OCI-LY3 (cell line): ENCODE results near the gene PREB.

Experiments
- H2AFZ ChIP-seq: fragments of 200-600, 300-600 bp; shearing (Covaris generic); 2 replicates; pipeline ENCODE4 v1.6.0; 2014; ENCODE audit warnings: antibody characterized with exemption, low read depth, low read length
- H3K27ac ChIP-seq: fragments of 200-600, 300-600 bp; sonication (generic); 2 replicates; pipeline ENCODE4 v1.5.1; 2014; ENCODE audit warnings: mild to moderate bottlenecking, low read length, moderate library complexity, mixed read lengths
- H3K27me3 ChIP-seq: fragments of 200-600, 300-600 bp; sonication (generic); 2 replicates; pipeline ENCODE4 v1.6.1; 2014; ENCODE audit warnings: low read depth, low read length, mixed read lengths
- H3K36me3 ChIP-seq: fragments of 200-600, 300-600 bp; sonication (generic); replicated peaks from 2 replicates; pipeline ENCODE3; 2014; ENCODE audit warnings: low read depth, low read length, mixed read lengths
- H3K4me1 ChIP-seq: fragments of 300-600, 200-600 bp; sonication (generic); 2 replicates; pipeline ENCODE4 v1.6.1; 2014; ENCODE audit warnings: low read length, mixed read lengths
- H3K4me2 ChIP-seq: fragments of 200-600, 300-600 bp; sonication (generic); 2 replicates; pipeline ENCODE4 v1.6.1; 2014; ENCODE audit warnings: low read length, mixed read lengths
- H3K4me3 ChIP-seq: fragments of 300-600, 200-600 bp; sonication (generic); 2 replicates; pipeline ENCODE4 v1.5.1; 2014; ENCODE audit warnings: antibody characterized with exemption, mild to moderate bottlenecking, low read length, moderate library complexity
- H3K79me2 ChIP-seq: fragments of 300-600, 200-600 bp; shearing (Covaris generic); 2 replicates; pipeline ENCODE4 v1.6.1; 2014; ENCODE audit warnings: mild to moderate bottlenecking, low read length, mixed read lengths
- H3K9ac ChIP-seq: fragments of 300-600, 200-600 bp; shearing (Covaris generic); 2 replicates; pipeline ENCODE4 v1.6.0; 2014; ENCODE audit warnings: mild to moderate bottlenecking, low read length, moderate library complexity
- H3K9me3 ChIP-seq: fragments of 200-600, 300-600 bp; shearing (Covaris generic); 2 replicates; pipeline ENCODE4 v1.6.1; 2014; ENCODE audit warnings: low read length, mixed read lengths; ENCODE audit not compliant: insufficient read depth
- H4K20me1 ChIP-seq: fragments of 200-600, 300-600 bp; sonication (generic); 2 replicates; pipeline ENCODE4 v1.6.1; 2016; ENCODE audit warnings: low read length, mixed read lengths; ENCODE audit not compliant: insufficient read depth
- EZH2phosphoT487 ChIP-seq: fragments of 200-600 bp; shearing (Covaris generic); IDR thresholded peaks from 2 replicates; pipeline ENCODE4 v1.6.1; 2018; ENCODE audit warnings: antibody characterized with exemption, mixed run types, low read depth
- TF ChIP-seq, protein P1 (sequence below): fragments of 200-600, 300-600 bp; sonication (generic); IDR thresholded peaks from 2 replicates; pipeline ENCODE4 v1.5.1; 2014; ENCODE audit warnings: antibody characterized with exemption, low read length, low read depth

The PREB gene

DNA sequence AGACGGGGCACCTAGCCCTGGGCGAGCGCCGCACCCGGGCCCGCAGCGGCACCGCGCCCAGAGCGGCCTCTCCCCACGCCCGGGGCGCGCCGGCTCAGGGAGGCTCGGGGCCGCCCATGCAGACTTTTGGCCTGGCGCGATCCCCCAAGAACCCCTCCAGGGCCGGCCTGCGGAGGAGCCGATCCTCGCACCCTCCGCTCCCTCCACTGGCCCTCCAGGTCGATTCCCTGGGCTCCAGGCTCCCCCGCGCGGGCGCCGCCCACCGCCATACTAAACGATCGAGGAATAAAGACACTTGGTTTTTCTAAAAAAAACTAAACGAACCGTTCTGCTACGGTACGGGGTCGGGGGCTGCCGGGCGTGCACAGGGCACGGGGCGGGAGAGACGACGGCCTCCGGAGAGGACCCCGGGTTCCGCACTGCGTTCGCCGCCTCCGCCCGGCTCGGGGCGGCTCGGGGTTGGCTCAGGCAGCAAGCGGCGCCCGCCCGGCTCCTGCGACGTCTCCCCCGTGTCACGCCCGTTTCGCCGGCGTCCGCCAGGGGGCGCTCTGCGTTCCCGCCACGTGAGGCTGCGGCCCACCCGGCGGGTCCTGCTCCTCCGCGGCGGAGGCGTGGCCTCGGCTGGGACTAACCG lies 48.2 kb downstream of the PREB start:
- peak overlapping the region; percentile 14; the same call in 1 of the 2 replicates for H3K27ac ChIP-seq
- no peaks in the 10 kb centered on the region for H3K9me3 ChIP-seq
- H3K36me3 ChIP-seq, result no peaks in the 10 kb centered on the region
- peak overlapping the region; percentile 82 for H3K4me3 ChIP-seq
- no peak for TF ChIP-seq EZH2phosphoT487
- TF ChIP-seq, protein P1, sequence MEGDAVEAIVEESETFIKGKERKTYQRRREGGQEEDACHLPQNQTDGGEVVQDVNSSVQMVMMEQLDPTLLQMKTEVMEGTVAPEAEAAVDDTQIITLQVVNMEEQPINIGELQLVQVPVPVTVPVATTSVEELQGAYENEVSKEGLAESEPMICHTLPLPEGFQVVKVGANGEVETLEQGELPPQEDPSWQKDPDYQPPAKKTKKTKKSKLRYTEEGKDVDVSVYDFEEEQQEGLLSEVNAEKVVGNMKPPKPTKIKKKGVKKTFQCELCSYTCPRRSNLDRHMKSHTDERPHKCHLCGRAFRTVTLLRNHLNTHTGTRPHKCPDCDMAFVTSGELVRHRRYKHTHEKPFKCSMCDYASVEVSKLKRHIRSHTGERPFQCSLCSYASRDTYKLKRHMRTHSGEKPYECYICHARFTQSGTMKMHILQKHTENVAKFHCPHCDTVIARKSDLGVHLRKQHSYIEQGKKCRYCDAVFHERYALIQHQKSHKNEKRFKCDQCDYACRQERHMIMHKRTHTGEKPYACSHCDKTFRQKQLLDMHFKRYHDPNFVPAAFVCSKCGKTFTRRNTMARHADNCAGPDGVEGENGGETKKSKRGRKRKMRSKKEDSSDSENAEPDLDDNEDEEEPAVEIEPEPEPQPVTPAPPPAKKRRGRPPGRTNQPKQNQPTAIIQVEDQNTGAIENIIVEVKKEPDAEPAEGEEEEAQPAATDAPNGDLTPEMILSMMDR, result peak; percentile 57
- H3K79me2 ChIP-seq, result no peaks in the 10 kb centered on the region
- H3K27me3 ChIP-seq, result no peaks in the 10 kb centered on the region
- H3K4me1 ChIP-seq, result peaks cover 15% of the 10 kb centered on the region
- H3K9ac ChIP-seq, result peak overlapping the region; percentile 70
- 0 out of 2 replicates have a peak overlapping the region, but pooled peaks have one; percentile 27 for H2AFZ ChIP-seq
- peak overlapping the region; percentile 96 for H3K4me2 ChIP-seq
- H4K20me1 ChIP-seq, result no peaks in the 10 kb centered on the region

DNA sequence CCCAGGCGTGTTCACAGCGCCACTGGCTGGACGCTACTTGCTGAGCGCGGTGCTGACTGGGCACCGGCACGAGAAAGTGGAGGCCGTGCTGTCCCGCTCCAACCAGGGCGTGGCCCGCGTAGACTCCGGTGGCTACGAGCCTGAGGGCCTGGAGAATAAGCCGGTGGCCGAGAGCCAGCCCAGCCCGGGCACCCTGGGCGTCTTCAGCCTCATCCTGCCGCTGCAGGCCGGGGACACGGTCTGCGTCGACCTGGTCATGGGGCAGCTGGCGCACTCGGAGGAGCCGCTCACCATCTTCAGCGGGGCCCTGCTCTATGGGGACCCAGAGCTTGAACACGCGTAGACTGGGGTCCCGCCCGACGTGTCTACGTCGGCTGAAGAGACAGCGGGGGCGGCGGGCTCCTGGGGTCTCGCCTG lies 48.8 kb downstream of the PREB start:
- H3K4me1 ChIP-seq, result peaks cover 19% of the 10 kb centered on the region
- H3K4me3 ChIP-seq, result peak overlapping the region; percentile 77
- H3K36me3 ChIP-seq, result no peaks in the 10 kb centered on the region
- H3K9me3 ChIP-seq, result no peaks in the 10 kb centered on the region
- no peaks in the 10 kb centered on the region for H4K20me1 ChIP-seq
- H3K27me3 ChIP-seq, result no peaks in the 10 kb centered on the region
- no peak overlapping the region for H3K27ac ChIP-seq
- no peaks in the 10 kb centered on the region for H3K79me2 ChIP-seq
- peak overlapping the region; percentile 27; the same call in 1 of the 2 replicates for H2AFZ ChIP-seq
- peak overlapping the region; percentile 70 for H3K9ac ChIP-seq
- no peak for TF ChIP-seq EZH2phosphoT487
- TF ChIP-seq, protein P1, result peak; percentile 41
- H3K4me2 ChIP-seq, result peak overlapping the region; percentile 96

DNA sequence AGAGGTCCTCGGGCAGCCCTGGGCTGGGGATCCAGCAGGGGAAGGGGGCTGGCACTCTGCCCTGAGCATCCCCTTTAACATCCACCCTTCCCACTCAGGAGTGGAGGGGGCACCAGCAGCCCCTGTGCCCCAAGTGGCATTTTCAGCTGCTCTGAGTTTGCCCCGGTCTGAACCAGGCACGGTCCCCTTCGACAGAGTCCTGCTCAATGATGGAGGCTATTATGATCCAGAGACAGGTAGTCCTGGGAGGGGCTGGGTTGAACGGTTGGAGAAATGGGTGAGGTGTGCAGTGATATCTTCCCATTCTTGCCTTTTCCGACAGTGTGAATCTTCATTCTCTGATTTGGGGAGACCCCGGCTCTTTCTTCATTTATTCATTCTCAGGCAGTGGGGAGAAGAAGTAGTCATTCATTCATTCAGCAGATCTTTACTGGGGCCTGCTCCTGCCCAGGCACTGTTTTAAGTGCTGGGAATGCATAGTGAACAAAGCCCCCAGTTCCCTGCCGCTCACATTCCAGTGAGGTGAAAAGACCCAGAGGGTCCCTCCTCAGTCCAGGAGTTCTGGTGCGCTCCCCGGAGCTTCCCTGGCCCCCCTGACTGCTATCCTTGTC lies 49.3 kb downstream of the PREB start:
- TF ChIP-seq, protein P1, result no peak
- no peak for TF ChIP-seq EZH2phosphoT487
- H4K20me1 ChIP-seq, result no peaks in the 10 kb centered on the region
- peak overlapping the region; percentile 70 for H3K9ac ChIP-seq
- peaks cover 21% of the 10 kb centered on the region for H3K4me1 ChIP-seq
- H2AFZ ChIP-seq, result 0 out of 2 replicates have a peak overlapping the region, but pooled peaks have one; percentile 27
- H3K27me3 ChIP-seq, result no peaks in the 10 kb centered on the region
- peak overlapping the region; percentile 96 for H3K4me2 ChIP-seq
- H3K79me2 ChIP-seq, result no peaks in the 10 kb centered on the region
- H3K9me3 ChIP-seq, result no peaks in the 10 kb centered on the region
- peak overlapping the region; percentile 77 for H3K4me3 ChIP-seq
- no peak overlapping the region for H3K27ac ChIP-seq
- H3K36me3 ChIP-seq, result no peaks in the 10 kb centered on the region

DNA sequence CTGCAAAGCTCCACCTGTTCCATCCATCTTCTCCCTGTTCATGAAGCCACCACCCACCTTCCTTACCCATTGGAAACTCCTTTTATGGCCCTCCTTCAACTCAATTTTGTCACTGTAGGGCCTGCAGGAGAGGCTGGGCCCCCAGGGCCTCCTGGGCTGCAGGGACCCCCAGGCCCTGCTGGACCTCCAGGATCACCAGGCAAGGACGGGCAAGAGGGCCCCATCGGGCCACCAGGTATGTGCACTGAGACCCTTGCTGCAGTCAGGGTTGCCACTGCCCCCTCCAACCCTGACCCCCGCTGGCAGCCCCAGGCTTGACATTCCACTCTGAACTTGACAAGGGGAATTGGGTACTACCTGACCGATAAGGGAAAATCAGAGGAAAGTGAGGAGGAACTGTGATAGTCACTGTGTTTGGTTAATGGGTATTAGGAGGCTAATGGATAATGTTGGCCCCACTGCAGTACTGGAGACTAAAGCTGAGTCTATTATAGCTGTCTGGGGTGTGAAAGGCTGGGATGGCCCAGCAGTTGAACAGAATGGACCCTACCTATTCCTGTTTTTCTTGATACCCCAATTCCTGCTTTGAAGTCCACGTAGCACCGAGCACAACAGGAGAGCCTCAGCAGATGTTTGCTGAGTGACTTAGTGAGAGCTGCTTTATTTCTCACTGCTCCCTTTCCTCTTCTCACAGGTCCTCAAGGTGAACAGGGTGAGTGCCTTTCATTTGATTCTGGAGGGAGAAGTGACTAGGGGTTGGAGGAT lies 50.0 kb downstream of the PREB start:
- TF ChIP-seq, protein P1, result no peak
- no peak for TF ChIP-seq EZH2phosphoT487
- no peak overlapping the region for H3K27ac ChIP-seq
- H3K4me2 ChIP-seq, result no peak overlapping the region
- H3K4me1 ChIP-seq, result peaks cover 21% of the 10 kb centered on the region
- H3K9me3 ChIP-seq, result no peaks in the 10 kb centered on the region
- H2AFZ ChIP-seq, result no peak overlapping the region
- no peaks in the 10 kb centered on the region for H4K20me1 ChIP-seq
- no peaks in the 10 kb centered on the region for H3K27me3 ChIP-seq
- H3K36me3 ChIP-seq, result no peaks in the 10 kb centered on the region
- H3K9ac ChIP-seq, result no peak overlapping the region
- no peaks in the 10 kb centered on the region for H3K79me2 ChIP-seq
- no peak overlapping the region for H3K4me3 ChIP-seq
